GM19467 (cell line): ENCODE results near the gene ST3GAL5.
"Not testable (repeated sequence)": the region's sequence is repeated elsewhere in the genome, so short reads cannot be mapped to it uniquely, and the experiment has no call there.

Source experiments
- ATAC-seq: cut with Tn5 transposase; IDR thresholded peaks from one replicate; pipeline ENCODE4 v1.9.1; 2021; ENCODE audit warnings: mild to moderate bottlenecking, moderate library complexity; ENCODE audit not compliant: unreplicated experiment

ST3GAL5 gene

GRCh38 chr2:85888684-85889626, at the start of gene ST3GAL5:
Gene ST3GAL5, minus strand, starts transcription at chr2:85888990. Its CDS starts 85 bp downstream, at chr2:85888905.
- peak; percentile 81 for ATAC-seq

GRCh38 chr2:85938456-85938855, 49.7 kb upstream of the ST3GAL5 start:
- ATAC-seq: no peak

- ATAC-seq: no peak
Observed at GRCh38 chr2:85937069-85937439, 48.3 kb upstream of the ST3GAL5 start.

GRCh38 chr2:85936421-85937068, 47.8 kb upstream of the ST3GAL5 start:
- no peak for ATAC-seq

GRCh38 chr2:85935746-85936208, 47.0 kb upstream of the ST3GAL5 start:
- ATAC-seq: no peak

GRCh38 chr2:85935170-85935745, 46.5 kb upstream of the ST3GAL5 start:
- ATAC-seq: no peak

GRCh38 chr2:85933753-85934594, 45.2 kb upstream of the ST3GAL5 start:
- no peak for ATAC-seq

GRCh38 chr2:85931151-85931550, 42.4 kb upstream of the ST3GAL5 start:
- ATAC-seq: not testable (repeated sequence)

GRCh38 chr2:85930129-85931124, 41.6 kb upstream of the ST3GAL5 start:
- ATAC-seq: no peak

GRCh38 chr2:85929096-85930050, 40.6 kb upstream of the ST3GAL5 start:
- no peak for ATAC-seq

- ATAC-seq: no peak
Observed at GRCh38 chr2:85926931-85927661, 38.3 kb upstream of the ST3GAL5 start.

GRCh38 chr2:85926526-85926925, 37.7 kb upstream of the ST3GAL5 start:
- ATAC-seq: no peak

- ATAC-seq: no peak
Observed at GRCh38 chr2:85925216-85925671, 36.5 kb upstream of the ST3GAL5 start.

GRCh38 chr2:85924522-85924921, 35.7 kb upstream of the ST3GAL5 start:
- no peak for ATAC-seq

- ATAC-seq: no peak
Observed at GRCh38 chr2:85922199-85922598, 33.4 kb upstream of the ST3GAL5 start.

- no peak for ATAC-seq
Observed at GRCh38 chr2:85921659-85922058, 32.9 kb upstream of the ST3GAL5 start.

GRCh38 chr2:85920810-85921545, 32.2 kb upstream of the ST3GAL5 start:
- no peak for ATAC-seq
